22Rv1 (cell line): ENCODE results near the gene TTF2.

Experiments used
- ZFX ChIP-seq: fragments of 450-650 bp; IDR thresholded peaks from 2 replicates; pipeline ENCODE4 v1.6.1; 2017; ENCODE audit warnings: antibody characterized with exemption, borderline replicate concordance
- TF ChIP-seq, protein P1 (sequence below): fragments of 450-650 bp; IDR thresholded peaks from 2 replicates; pipeline ENCODE4 v1.5.1; 2017; ENCODE audit warnings: mild to moderate bottlenecking

DNA sequence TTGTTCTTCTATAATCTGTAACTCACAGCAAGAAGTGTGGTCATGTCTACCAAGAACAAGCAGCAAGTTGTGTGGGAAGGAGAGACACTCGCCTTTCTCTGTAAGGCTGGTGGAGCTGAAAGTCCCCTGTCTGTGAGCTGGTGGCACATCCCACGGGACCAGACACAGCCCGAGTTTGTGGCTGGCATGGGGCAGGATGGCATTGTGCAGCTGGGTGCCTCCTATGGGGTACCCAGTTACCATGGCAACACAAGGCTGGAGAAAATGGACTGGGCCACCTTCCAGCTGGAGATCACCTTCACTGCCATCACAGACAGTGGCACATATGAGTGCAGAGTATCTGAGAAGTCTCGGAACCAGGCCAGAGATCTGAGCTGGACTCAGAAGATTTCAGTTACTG, 43.1 kb upstream of the TTF2 start:
- TF ChIP-seq, protein P1, sequence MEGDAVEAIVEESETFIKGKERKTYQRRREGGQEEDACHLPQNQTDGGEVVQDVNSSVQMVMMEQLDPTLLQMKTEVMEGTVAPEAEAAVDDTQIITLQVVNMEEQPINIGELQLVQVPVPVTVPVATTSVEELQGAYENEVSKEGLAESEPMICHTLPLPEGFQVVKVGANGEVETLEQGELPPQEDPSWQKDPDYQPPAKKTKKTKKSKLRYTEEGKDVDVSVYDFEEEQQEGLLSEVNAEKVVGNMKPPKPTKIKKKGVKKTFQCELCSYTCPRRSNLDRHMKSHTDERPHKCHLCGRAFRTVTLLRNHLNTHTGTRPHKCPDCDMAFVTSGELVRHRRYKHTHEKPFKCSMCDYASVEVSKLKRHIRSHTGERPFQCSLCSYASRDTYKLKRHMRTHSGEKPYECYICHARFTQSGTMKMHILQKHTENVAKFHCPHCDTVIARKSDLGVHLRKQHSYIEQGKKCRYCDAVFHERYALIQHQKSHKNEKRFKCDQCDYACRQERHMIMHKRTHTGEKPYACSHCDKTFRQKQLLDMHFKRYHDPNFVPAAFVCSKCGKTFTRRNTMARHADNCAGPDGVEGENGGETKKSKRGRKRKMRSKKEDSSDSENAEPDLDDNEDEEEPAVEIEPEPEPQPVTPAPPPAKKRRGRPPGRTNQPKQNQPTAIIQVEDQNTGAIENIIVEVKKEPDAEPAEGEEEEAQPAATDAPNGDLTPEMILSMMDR: no peak
- TF ChIP-seq ZFX: no peak
